ENCODE data around the gene APOE.

Gene APOE

DNA sequence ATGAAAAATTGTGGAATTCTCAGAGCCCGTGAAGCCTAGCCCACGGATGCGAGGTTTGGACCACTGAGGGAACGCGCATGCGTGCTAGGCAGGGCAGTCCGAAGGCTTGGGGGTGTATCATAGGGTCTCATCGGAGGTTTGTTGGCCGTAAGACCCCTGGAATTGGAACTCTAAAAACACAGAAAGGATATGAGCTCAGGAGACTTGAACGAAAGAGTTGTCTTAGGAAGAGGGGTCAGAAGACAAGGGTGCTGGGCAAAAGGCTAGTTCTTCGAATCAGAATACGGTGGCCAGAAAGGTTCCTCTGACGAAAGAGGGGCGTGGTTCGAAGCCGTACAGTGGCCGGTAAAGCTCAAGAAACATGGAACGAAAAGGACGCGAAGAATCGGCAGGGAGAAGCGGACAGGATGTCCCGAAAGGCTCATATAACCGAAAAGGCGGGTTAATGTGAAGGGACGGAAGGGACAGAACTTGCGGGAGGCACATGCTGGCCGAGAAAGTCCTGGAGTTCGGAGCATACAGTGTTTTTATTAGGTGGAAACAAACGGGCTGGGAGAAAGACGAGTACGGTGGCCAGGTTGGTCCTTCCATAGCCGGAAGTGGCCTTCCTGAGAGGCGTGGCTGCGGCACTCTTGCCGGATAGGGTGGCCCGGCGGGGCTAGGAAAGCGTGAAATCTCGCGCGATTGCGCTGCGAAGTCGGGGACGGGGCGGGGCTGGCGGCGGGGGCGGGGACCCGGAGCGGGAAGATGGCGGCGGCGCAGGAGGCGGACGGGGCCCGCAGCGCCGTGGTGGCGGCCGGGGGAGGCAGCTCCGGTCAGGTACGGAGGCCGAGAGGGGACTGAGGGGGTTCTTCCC, 49.3 kb downstream of the APOE start, which contains the start of gene CLPTM1:
TSS of gene CLPTM1 (plus strand) at position 732 of the 856 bp plus-strand sequence. CDS start at position 748, 16 bp downstream.
- DNase-seq, result peak; percentile 84

DNA sequence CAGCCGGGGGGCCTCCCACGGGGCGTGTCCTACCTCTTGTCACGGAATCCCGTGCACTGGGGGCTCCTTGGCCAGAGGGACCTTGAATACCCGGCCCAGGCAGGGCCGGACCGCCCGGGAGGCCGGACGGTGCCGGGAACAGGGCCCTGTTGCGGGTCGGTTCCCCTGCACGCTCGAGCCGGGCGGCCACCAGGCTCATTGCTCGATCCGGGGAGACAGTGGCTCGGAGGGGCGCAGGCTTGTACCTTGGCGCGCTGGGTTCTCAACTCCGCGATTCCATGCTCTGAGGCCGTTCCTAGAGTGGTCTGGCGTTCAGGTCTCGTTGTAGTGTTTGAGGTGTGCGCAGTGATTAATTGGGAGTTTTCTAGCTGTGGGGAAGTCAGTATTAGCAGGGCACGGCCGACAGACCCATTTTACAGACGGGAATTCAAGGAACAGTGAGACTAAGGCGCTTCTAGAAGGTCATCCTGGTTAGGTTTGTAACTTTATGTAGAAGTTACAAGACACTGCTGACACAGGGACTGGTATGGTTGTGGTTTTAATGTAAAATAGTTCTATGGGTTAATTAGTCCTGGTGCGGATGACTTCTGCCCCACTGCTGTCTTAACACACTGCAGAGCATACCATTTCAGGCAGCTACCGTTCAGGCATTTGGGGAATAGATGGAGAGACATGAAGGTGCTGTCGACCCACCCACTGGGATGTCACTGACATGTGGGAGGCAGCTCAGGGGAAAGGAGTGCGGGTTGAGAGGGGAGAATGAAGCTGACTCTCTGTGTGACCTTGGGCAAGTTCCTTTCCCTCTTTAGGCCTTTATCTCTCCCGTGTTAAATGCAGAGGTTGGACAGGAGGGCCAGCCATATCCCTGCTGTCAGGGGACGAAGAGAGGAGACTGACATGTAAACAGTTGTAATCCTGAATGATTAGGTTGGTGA, 50.2 kb downstream of the APOE start:
- no peak for DNase-seq

- no peak for DNase-seq
These were observed 51.9 kb downstream of the APOE start for GRCh38 chr19:44957526-44957925.

DNA sequence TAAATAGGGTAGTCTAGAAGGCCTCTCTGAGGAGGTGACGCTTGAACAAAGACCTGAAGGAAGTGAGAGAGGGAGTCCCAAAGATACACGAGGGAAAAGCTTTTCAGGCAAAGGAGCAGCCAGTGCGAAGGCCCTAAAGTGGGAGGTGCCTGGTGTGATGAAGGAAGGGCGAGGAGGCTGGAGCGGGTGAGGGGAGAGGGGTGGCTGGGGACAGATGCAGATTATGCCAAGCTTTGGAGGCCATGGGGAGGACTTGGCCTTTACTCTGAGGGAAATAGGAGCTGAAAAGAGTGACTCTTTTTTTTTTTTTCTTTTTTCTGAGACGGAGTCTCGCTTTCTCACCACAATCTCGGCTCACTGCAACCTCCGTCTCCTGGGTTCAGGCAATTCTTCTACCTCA, 52.5 kb downstream of the APOE start:
- DNase-seq, result no peak

Data from NCI-H2081 treated with DMSO at 0.1 percent for 48 hours (cell line).